Measurements from ENCODE around the gene ZBTB11.

ZBTB11 gene

GRCh38 chr3:101677436-101678286 is 729 bp upstream of the ZBTB11 start:
- H3K9ac ChIP-seq, result no peak overlapping the region
- peaks cover 4% of the 10 kb centered on the region for H3K36me3 ChIP-seq (ENCODE audit: control insufficient read depth, insufficient read depth, low read length)
- H3K9me3 ChIP-seq (ENCODE audit: control insufficient read depth, low read length), result no peaks in the 10 kb centered on the region
- peak overlapping the region; percentile 88 for H3K4me3 ChIP-seq (ENCODE audit: low read depth, low read length)
- peak overlapping the region; percentile 96 for H3K27ac ChIP-seq
- H3K27me3 ChIP-seq (ENCODE audit: control insufficient read depth, insufficient read depth, low read length), result no peaks in the 10 kb centered on the region
- H3K79me2 ChIP-seq, result peaks cover 26% of the 10 kb centered on the region
- H2AFZ ChIP-seq, result peak overlapping the region; percentile 64
- no peak for TF ChIP-seq CTCF (IDR thresholded peaks at IDR 0.05)
- H3K4me1 ChIP-seq, result peaks cover 11% of the 10 kb centered on the region
- peak overlapping the region; percentile 67 for H3K4me2 ChIP-seq (ENCODE audit: low read length)

- TF ChIP-seq CTCF (IDR thresholded peaks at IDR 0.05), result no peak
- Histone ChIP-seq H2AFZ (peak overlapping the region; percentile 98), H3K27ac (peak overlapping the region; percentile 96), H3K4me1 (peaks cover 8% of the 10 kb centered on the region), H3K9me3 (ENCODE audit: control insufficient read depth, low read length) (no peaks in the 10 kb centered on the region), H3K9ac (peak overlapping the region; percentile 88), H3K27me3 (ENCODE audit: control insufficient read depth, insufficient read depth, low read length) (no peaks in the 10 kb centered on the region), H3K4me2 (ENCODE audit: low read length) (peak overlapping the region; percentile 84), H3K36me3 (ENCODE audit: control insufficient read depth, insufficient read depth, low read length) (no peaks in the 10 kb centered on the region), H3K4me3 (ENCODE audit: low read depth, low read length) (peak overlapping the region; percentile 88), H3K79me2 (peaks cover 26% of the 10 kb centered on the region)
These were observed 642 bp downstream of the ZBTB11 start for GRCh38 chr3:101676216-101676764.

DNA sequence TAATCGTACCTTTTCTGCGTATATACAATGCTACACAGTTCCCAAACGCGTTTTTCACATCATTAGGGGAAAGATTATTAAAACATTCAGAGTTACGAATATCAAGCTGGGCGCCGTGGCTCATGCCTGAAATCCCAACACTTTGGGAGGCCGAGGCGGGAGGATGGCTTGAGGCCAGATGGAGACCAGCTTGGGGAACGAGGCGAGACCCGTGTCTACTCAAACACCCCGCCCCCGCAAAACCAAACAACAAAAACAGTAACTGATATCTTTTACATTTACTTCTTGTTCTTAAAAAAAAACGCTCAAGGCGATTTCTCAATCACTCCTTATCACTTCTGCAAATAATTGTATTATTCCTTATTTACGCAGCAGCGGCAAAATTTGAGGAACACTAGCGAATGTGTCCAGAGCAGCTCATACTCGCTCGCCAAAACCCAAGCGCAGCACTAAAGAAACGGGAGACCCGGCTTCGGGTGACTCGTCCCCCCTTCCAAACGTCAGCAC is 1.2 kb downstream of the ZBTB11 start:
- Histone ChIP-seq H3K9me3 (ENCODE audit: control insufficient read depth, low read length) (no peaks in the 10 kb centered on the region), H3K9ac (no peak overlapping the region), H3K4me1 (peaks cover 8% of the 10 kb centered on the region), H3K27me3 (ENCODE audit: control insufficient read depth, insufficient read depth, low read length) (no peaks in the 10 kb centered on the region), H3K79me2 (peaks cover 26% of the 10 kb centered on the region), H3K4me2 (ENCODE audit: low read length) (peak overlapping the region; percentile 84), H2AFZ (peak overlapping the region; percentile 98), H3K27ac (peak overlapping the region; percentile 96), H3K36me3 (ENCODE audit: control insufficient read depth, insufficient read depth, low read length) (no peaks in the 10 kb centered on the region), H3K4me3 (ENCODE audit: low read depth, low read length) (peak overlapping the region; percentile 88)
- TF ChIP-seq CTCF (IDR thresholded peaks at IDR 0.05), result no peak

DNA sequence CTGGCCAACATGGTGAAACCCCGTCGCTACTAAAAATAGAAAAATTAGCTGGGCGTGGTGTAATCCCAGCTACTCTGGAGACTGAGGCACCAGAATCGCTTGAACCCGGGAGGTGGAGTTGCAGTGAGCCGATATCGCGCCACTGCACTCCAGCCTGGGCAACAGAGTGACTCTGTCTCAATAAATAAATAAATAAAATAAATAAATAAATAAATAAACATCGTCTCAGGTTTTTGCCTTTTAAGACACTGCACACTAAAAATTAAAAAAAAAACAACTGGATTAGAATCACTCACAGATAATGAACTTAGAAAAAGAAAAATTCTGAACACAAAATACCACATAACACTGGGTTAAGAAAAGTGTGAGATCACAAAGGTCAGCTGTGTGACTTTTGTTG is 2.4 kb downstream of the ZBTB11 start:
- no peaks in the 10 kb centered on the region for H3K27me3 ChIP-seq (ENCODE audit: control insufficient read depth, insufficient read depth, low read length)
- no peak overlapping the region for H3K27ac ChIP-seq
- H3K36me3 ChIP-seq (ENCODE audit: control insufficient read depth, insufficient read depth, low read length), result no peaks in the 10 kb centered on the region
- no peak overlapping the region for H2AFZ ChIP-seq
- TF ChIP-seq CTCF (IDR thresholded peaks at IDR 0.05), result no peak
- no peaks in the 10 kb centered on the region for H3K9me3 ChIP-seq (ENCODE audit: control insufficient read depth, low read length)
- peaks cover 8% of the 10 kb centered on the region for H3K4me1 ChIP-seq
- no peak overlapping the region for H3K9ac ChIP-seq
- peaks cover 26% of the 10 kb centered on the region for H3K79me2 ChIP-seq
- no peak overlapping the region for H3K4me2 ChIP-seq (ENCODE audit: low read length)
- H3K4me3 ChIP-seq (ENCODE audit: low read depth, low read length), result no peak overlapping the region
